HL-60/S4 treated with phorbol 12-myristate 13-acetate at 8.2 ng/mL for 4 days and 3 days (cell line): ENCODE results near the gene HSD11B2.

Source experiments
- in situ Hi-C: fragments of 300-500 bp; cut with MboI; formaldehyde crosslinking; loops from 2 replicates; pipeline ENCODE4 v1.15.0; 2022; ENCODE audit warnings: low sequenced_read_pairs

The HSD11B2 gene

DNA sequence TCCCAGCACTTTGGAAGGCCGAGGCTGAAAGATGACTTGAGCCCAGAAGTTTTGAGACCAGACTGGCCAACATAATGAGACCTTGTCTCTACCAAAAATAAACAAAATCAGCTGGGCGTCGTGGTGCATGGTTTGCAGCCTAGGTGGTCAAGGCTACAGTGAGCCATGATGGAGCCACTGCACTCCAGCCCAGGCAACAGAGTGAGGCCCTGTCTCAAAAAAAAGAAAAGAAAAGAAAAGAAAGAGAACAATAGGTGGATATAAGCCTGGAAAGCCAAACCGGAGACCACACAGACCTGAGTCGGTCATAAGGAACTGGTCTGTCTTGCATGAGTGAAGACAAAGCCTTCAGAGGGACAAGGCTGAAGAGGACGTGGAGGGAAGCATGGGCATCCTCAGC is 35.7 kb downstream of the HSD11B2 start:
- in situ Hi-C loops = no loop called here

GRCh38 chr16:67468731-67469130 is 37.8 kb downstream of the HSD11B2 start:
- in situ Hi-C loops = no loop called here

GRCh38 chr16:67470359-67470758 is 39.4 kb downstream of the HSD11B2 start:
- in situ Hi-C loops = no loop called here

- in situ Hi-C loops = no loop called here
Observed at GRCh38 chr16:67471758-67472384, 41.0 kb downstream of the HSD11B2 start.

GRCh38 chr16:67474551-67475455 is 43.9 kb downstream of the HSD11B2 start:
- in situ Hi-C loops = no loop called here

DNA sequence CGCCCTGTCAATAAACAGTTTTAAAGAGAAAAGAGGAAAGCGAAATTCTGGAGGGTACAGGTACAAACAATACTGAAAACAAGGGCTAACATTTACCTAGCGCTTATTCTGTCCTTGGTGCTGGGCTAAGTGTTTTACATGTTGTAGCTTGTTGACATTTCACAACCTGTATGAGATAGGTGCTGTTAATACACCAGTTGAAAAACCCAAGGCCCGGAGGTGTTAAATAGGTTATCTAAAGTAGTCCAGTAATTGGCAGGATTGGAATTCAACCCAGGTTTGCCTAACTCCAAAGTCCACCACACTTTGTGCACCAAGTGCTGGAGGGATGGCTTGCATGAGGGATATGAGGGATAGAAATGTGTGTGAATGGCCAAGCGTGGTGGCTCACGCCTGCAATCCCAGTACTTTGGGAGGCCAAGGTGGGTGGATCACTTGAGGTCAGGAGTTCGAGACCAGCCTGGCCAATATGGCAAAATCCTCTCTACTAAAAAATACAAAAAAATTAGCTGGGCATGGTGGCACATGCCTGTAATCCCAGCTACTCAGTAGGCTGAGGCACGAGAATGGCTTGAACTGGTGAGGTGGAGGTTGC is 47.1 kb downstream of the HSD11B2 start:
- in situ Hi-C loops = no loop called here

DNA sequence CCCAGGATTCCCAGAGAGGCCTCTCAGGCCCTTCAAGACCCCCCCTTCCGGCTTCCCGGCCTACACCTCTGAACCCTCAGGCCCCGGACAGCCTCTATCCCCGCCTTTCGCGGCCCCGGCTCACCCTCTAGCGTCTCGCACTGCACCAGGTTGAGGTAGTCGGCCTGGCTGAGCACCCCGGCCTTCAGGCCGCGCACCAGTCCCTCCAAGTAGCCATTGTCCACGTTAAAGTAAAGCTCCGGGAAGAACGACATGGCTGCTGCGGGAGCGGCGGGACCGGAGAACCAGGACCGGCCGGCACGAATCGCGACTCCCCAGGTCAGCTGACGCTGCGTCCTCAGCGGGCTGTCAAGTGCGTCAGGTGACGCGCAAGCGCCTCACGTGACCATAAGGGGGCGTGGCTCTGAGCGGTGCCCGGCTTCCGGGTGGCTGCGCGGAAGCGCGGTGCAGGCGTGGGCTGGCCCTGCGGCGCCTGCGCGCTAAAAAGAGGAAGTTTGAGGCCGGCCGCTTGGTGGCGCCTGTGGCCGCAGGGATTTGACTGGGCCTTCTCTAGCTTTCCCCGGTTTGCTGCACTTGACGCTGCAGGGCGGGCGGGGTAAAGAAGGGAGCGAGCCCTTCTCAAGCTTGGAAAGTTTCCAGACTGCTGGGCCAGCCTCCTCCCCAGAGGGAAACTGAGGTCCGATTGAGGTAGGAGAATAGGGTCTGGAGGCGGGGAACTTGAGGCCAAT is 50.1 kb downstream of the HSD11B2 start, which contains the start of gene ATP6V0D1:
TSS of gene ATP6V0D1 (minus strand) at position 325 of the 728 bp plus-strand sequence. CDS start at position 254, 71 bp downstream.
- in situ Hi-C loops = no loop called here

DNA sequence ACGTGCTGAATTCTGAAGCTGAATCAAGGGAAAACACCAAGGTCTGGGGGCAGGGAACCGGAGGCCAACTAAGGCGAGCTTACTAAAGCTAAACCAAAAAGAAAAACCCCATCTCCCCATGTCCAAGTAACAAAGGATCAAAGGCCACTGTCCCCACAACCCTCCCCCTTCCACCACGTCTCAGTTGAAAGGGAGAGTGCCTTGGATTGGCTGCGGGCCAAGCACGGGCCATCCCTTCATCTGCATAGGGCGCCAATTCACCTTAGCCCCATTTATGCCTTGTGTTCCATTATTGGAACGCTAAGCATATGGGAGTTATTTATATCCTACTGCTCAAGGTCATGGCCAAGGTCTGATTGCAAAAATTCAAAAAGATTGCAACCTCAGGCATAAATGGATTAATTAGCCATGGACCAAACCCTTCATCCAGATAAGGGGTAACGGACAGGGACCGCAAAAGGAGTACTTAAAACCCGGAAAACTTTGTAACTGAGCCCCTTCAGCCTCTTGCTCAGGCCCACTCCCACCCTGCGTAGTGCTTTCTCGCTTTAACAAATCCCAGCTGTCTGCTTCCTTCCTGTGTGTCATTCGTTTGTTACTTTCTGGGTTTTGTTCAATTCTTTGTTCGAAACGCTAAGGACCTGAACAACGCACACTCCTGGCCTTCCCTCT is 50.8 kb downstream of the HSD11B2 start:
- in situ Hi-C loops = no loop called here

DNA sequence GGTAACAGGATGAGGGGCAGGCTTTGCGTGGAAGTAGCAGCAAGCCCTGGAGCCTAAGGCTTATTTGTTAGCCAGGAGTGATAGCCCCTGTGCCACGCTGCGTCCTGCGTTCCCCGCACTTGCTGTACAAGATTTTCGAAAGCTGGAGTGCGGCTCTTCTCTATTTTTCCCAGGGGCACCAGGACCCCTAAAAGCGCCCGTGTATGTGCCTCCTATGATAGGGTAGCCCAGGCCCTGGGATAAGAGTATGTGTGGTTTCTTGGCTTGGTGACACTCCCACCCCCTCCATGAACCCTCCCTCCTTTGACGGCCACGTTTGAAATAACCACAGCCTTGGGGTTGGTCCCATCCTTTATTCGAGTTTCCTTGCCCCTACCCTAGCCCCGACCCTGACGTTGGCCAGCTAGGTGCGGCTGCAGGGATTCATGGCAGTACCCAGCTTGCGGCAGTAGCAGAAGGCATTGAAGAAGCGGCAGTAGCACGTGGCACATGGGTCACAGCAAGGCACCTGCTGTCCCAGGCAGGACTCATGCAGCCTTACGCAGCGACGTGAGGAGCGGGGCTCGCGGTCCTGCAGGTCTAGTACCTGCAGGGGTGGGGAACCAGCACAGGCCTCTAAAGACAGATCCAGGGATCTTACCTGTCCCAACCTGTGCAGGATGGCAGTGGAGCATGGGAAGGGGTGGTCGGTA is 51.5 kb downstream of the HSD11B2 start:
- in situ Hi-C loops = no loop called here

- in situ Hi-C loops = no loop called here
Observed at GRCh38 chr16:67483150-67483549, 52.2 kb downstream of the HSD11B2 start, which contains the start of gene AGRP. Gene AGRP (minus strand): TSS chr16:67483547. CDS start chr16:67483398, 149 bp downstream.

- in situ Hi-C loops = no loop called here
Observed at GRCh38 chr16:67483731-67484525, 53.0 kb downstream of the HSD11B2 start.

GRCh38 chr16:67486805-67487204 is 55.9 kb downstream of the HSD11B2 start:
- in situ Hi-C loops = no loop called here
